HG03108 (cell line): ENCODE results near the gene NR2F2.

Source experiments
- ATAC-seq: cut with Tn5 transposase; IDR thresholded peaks from one replicate; pipeline ENCODE4 v1.9.1; 2021; ENCODE audit warnings: moderate library complexity; ENCODE audit not compliant: unreplicated experiment

The NR2F2 gene

DNA sequence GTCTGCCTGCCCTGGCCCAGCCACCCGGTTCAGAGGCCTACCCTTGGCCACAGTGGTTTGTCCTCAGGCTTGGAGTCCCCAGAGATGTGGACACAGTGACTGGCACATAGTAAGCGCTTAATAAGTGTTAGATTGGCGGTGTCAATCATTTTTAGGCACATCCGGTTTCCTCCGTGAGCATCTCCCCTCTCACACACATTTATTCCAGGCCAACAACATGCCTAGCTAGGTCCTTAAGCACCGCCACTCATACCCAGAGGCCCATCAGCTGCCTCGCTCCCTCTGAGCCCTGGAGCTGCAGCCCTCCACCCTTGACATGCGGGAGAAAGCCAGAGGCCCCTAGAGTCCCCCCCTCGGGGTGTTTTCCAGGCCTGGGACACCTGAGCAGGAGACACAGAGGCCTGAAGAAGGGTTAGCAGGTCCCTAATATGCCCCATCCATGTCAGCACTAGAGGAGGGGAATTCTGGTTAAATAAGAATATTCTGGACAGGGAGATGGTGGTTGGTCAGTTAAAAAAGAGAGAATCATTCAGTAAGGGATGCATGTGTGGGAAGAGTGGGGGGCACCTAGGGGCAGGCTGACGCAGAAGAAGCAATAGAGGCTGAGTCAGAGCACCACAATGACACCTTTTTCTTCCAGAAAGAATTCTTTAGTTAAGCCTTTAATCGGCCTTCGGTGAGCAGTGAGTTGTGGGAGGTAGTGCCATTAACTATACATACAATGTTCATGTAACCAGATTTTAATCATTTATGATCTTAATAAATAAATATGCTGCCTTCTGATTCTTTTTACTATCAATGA lies 22.3 kb downstream of the NR2F2 start:
- no peak for ATAC-seq

DNA sequence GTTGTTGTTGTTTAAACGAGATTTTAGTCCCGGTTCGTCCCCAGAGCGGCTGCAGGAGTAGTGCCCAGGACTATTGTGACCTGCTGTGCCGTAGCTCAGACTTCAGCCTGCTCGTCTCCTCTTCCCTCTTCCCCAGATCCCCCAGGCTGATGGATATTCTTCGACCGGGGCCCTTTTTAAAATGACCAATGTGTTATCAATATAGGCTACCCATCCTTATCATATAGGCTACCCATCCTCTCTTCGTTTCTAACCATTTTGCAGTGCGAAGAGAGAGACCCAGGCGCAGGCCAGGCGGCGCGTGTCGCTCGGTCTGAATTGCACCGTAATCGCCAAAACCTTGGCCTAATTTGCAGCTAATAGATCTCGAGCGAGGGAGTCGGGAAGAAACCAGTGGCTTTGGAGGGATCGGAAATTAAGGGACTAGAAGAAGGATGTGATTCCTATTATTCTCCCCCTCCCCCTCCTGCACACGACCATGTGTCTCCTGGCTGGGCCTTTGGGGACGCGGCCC lies 23.0 kb downstream of the NR2F2 start:
- ATAC-seq, result no peak

DNA sequence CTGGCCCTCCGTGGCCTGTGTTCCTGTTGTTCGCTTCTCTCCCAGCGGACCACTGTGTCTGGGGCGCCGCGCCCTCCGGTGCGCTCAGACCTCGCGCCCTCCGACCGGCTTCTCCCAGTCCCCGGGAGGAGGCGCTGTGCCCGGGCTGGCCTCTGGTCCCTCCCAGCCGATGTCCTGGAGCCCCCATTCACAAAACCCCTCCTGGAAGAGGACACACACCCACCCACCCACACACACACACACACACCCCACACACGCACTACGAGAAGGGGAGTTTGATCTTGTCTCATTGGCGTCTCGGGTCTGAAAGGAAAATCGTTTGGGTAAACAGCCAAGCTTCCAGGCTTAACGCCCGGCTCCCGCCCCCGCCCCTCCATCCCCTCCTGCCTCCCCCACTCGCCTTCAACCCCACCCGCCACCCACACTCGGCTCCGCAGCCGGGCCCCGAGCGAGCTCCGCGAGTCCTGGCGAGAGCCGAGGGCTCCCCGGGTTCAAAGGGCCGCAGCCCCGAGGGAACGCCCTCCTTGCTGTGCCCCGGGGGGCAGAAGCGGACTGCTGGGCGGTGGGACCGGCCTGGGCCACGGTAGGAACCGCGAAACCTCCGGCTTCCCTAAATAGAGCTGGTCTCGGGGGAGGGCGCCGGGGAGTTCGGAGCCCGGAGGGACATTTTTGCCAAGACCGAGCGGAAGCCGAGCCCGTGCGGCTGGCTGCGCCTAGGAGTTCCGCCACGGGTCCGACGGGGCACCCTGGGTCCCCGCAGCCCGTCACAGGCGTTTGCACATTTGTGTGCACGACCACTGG lies 23.6 kb downstream of the NR2F2 start:
- ATAC-seq, result no peak

GRCh38 chr15:96354731-96355567 lies 24.4 kb downstream of the NR2F2 start:
- no peak for ATAC-seq

GRCh38 chr15:96355568-96356187 lies 25.2 kb downstream of the NR2F2 start:
- ATAC-seq, result no peak

- peak; percentile 89 for ATAC-seq
These were observed 26.3 kb downstream of the NR2F2 start for GRCh38 chr15:96356494-96357455.

GRCh38 chr15:96358001-96358801 lies 27.7 kb downstream of the NR2F2 start:
- no peak for ATAC-seq

DNA sequence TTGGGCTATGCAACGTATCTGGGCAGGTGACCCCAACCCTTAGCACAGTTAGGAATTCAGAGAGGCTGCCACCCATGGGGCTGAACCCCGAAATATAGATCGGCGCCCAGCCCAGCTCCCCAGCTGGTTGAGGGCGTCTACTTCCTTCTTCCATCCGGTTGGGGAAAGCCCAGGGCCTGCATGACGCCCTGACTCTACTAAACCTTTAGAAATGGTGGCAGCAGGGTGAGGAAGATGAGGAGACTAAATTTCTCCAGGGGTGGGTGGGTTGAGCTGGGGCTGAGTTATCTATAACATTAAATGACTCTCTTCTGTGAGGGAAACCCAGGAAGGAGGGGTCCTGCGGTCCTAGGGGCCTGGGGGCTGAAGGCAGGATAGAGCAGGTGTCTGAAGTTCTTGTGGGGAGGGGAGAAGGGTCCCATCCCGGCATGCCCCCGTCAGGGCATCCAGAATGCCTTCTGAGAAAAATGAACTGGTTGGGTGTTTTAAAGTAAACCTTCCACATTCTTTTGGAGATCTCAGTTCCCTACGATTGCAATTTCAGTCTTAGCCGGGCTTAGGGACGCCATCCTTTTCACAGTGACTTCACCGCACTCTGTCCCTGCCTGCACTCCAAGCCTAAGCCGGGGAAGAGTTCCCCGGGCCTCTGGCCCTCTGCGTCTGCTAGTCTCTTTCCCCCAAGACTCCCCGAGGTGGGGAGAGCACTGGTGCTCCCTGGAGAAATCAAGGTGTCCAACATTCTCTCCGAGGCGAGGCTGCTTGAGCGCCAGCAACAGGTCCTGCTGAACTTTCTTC lies 28.5 kb downstream of the NR2F2 start:
- ATAC-seq, result no peak

DNA sequence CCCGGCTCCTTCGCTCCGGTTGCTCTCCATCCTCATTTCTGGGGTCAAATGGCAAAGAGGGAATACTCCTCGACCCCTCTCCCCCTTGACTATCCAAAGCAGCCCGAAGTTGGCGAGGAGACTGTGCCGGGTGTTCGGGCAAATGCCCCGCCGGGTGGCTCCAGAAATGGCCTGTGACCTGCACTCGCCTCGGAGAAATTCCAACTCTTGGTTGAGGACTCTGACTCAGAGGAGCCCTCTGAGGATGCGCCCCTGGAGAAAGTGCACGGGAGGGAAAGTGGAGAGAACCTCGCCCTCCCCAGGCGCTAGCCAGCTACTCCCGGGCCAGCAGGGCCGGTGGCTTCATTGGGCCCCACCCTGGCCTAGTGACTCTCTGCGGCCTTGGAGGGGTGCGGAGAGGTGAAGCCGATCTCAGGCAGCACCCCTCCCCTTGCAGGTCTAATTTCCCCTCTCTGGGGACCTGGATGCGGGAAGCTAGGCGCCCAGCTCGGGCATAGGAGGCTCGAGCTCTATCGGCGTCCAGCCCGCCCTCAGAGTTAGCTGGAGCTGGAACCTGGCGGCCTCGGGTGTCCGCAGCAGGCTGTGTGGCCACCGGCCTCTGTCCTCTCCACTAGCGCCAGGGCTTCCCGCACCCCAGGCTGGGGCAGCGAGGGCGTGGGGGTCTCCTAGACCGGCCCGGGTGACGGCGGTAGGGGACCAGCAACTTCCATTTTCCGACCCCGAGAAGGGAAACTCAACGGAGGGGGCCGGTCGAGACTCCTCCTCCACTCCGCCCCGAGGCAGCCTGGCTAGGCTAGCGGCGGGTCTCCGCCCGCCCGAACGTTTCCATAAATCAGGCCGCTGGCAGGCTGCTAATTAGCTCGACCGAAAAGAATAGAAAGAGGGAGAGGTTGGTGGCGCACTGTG lies 29.4 kb downstream of the NR2F2 start:
- ATAC-seq, result no peak

- ATAC-seq, result no peak
These were observed 30.2 kb downstream of the NR2F2 start for GRCh38 chr15:96360581-96361308.

DNA sequence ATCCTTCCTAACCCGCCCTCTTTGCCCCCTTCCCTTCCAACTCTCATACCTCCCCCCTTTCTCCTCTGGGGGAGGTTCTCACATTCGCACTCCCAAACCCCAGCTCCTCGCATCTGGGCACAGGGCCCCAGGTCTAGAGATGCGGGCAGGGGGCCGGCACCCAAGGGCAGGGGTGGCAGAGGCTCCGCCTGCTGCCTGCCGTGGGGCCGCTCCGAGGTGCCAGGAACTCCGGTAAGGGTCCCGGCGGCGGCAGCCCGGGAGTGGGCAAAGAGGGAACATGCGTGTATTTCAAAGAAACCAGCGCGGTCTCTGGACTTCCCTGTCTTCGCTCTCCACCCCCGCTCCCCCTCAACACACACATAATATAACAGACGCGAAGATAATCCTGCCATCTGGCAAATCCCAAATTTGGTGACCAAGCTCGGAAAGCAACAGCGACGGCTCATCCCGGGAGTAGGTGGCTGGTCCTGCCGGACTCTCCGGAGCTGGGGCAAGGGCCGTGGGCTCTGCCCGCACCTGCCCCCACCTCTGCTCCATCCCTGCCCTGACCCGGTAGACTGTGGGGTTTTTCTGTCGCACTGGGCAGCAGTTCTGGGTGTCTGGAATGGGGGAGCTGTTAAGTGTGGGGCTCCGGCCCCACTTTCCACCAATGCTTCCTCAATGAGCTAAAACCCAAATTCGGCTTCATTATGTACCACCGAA lies 31.0 kb downstream of the NR2F2 start:
- no peak for ATAC-seq

GRCh38 chr15:96362011-96362754 lies 31.7 kb downstream of the NR2F2 start:
- ATAC-seq, result no peak

- no peak for ATAC-seq
These were observed 32.5 kb downstream of the NR2F2 start for GRCh38 chr15:96362755-96363651.

DNA sequence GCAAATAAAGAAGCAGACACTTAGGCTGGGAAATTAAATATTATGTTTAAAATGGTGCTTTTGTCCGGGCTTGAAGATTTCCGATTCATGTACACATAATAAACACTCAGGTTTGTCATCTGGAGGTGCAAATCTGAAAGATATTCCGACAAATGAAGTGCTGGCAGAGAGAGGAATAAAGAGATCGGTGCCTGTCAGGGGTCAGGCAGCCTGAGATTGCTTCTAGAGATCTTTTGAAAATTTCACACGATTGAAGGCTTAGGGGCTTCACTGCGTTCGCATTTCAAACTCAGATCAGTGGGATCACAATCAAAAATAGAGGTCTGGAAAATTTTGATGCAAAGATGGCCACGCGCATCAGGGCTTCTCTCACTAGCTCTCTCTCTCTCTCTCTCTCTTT lies 33.2 kb downstream of the NR2F2 start:
- ATAC-seq, result no peak
